Endodermal cell (in vitro differentiated cells): ENCODE measurements around the gene RBM17. TPM values are rescaled to one million over a fixed set of nuclear protein-coding genes. Genes with fewer than 3 reads are reported as not detected.

Experiments
- DNase-seq: peaks from one replicate; pipeline ENCODE4 v3.0.0-alpha.2; 2017
- H3K27ac ChIP-seq: 2 replicates; pipeline ENCODE4 v1.5.1; 2013; ENCODE audit warnings: mild to moderate bottlenecking, low read depth, low read length, moderate library complexity
- H3K27me3 ChIP-seq: 2 replicates; pipeline ENCODE4 v1.6.1; 2013; ENCODE audit warnings: mild to moderate bottlenecking, low read length, moderate library complexity; ENCODE audit not compliant: insufficient read depth, control insufficient read depth, poor library complexity, severe bottlenecking
- H3K36me3 ChIP-seq: 2 replicates; pipeline ENCODE4 v1.7.0; 2013; ENCODE audit warnings: mild to moderate bottlenecking, low read length, moderate library complexity; ENCODE audit not compliant: control insufficient read depth, insufficient read depth
- H3K4me1 ChIP-seq: one replicate; pipeline ENCODE4 v1.7.0; 2013; ENCODE audit warnings: low read length; ENCODE audit not compliant: control insufficient read depth, insufficient read depth
- H3K4me3 ChIP-seq: 2 replicates; pipeline ENCODE4 v1.5.1; 2013; ENCODE audit warnings: mild to moderate bottlenecking, low read length, moderate library complexity
- H3K9ac ChIP-seq: 2 replicates; pipeline ENCODE4 v1.6.1; 2013; ENCODE audit warnings: mild to moderate bottlenecking, low read length, moderate library complexity; ENCODE audit not compliant: poor library complexity, severe bottlenecking; ENCODE audit errors: extremely low read depth
- H3K9me3 ChIP-seq: 2 replicates; pipeline ENCODE4 v1.6.1; 2013; ENCODE audit warnings: mild to moderate bottlenecking, low read length, moderate library complexity; ENCODE audit not compliant: control insufficient read depth
- H3K27ac Mint-ChIP-seq: 2 replicates; pipeline ENCODE4 v1.8.0; 2020; ENCODE audit warnings: mixed read lengths
- H3K27me3 Mint-ChIP-seq: 2 replicates; pipeline ENCODE4 v1.8.0; 2021; ENCODE audit warnings: mild to moderate bottlenecking, mixed read lengths; ENCODE audit not compliant: insufficient read depth
- H3K36me3 Mint-ChIP-seq: 2 replicates; pipeline ENCODE4 v1.8.0; 2020; ENCODE audit warnings: low read depth, mixed read lengths
- H3K4me1 Mint-ChIP-seq: 2 replicates; pipeline ENCODE4 v1.8.0; 2020; ENCODE audit warnings: mixed read lengths
- H3K4me3 Mint-ChIP-seq: 2 replicates; pipeline ENCODE4 v1.8.0; 2020; ENCODE audit warnings: mild to moderate bottlenecking, moderate library complexity, mixed read lengths
- H3K9me3 Mint-ChIP-seq: 2 replicates; pipeline ENCODE4 v1.8.0; 2020; ENCODE audit warnings: mild to moderate bottlenecking, mixed read lengths
- WGBS, 2 experiments: methylation state at CpG; one replicate each; pipeline versions ENCODE4 v1.1.5 to v1.1.7; 2013; ENCODE audit warnings: missing lambda C conversion rate in 2 of 2, mixed read lengths in 1 of 2; ENCODE audit not compliant: insufficient coverage in 1 of 2, insufficient read length in 1 of 2; 5-methylcytosine and 5-hydroxymethylcytosine counted together
- total RNA-seq, 2 donors: library from RNA; stranded (reverse); fragmentation: NEBNext Ultra II Directional in 1 of 2; extraction: Animal tissue kit (Norgen Biotek cat#: 25700) in 1 of 2; gene quantifications; 2 replicates in 1 of 2; 3 replicates in 1 of 2; pipeline ENCODE4 v1.2.1, GENCODE V29; 2021
- TF ChIP-seq, protein P1 (sequence below): fragments of 200-600 bp; sonication (generic); conservative IDR thresholded peaks from 2 replicates; pipeline ENCODE4 v1.5.0; 2021; ENCODE audit warnings: antibody characterized with exemption, mild to moderate bottlenecking

RBM17 gene
- total RNA-seq, 2 donors from 2014 or later = 123 to 139 TPM

- Histone ChIP-seq H3K9ac (no peak overlapping the region), H3K4me3 (no peak overlapping the region), H3K27ac (no peak overlapping the region), H3K9me3 (no peaks in the 10 kb centered on the region), H3K4me1 (peaks cover 6% of the 10 kb centered on the region), H3K36me3 (peaks cover 92% of the 10 kb centered on the region), H3K27me3 (no peaks in the 10 kb centered on the region)
- Mint-ChIP-seq H3K4me3 (no peak overlapping the region), H3K36me3 (peaks cover 70% of the 10 kb centered on the region), H3K9me3 (no peaks in the 10 kb centered on the region), H3K4me1 (peaks cover 28% of the 10 kb centered on the region), H3K27me3 (no peaks in the 10 kb centered on the region), H3K27ac (peak overlapping the region; percentile 64)
- WGBS, 2 experiments = 50 to 51% methylated on average over 1 to 12 of the region's 12 CpGs
- TF ChIP-seq, protein P1, sequence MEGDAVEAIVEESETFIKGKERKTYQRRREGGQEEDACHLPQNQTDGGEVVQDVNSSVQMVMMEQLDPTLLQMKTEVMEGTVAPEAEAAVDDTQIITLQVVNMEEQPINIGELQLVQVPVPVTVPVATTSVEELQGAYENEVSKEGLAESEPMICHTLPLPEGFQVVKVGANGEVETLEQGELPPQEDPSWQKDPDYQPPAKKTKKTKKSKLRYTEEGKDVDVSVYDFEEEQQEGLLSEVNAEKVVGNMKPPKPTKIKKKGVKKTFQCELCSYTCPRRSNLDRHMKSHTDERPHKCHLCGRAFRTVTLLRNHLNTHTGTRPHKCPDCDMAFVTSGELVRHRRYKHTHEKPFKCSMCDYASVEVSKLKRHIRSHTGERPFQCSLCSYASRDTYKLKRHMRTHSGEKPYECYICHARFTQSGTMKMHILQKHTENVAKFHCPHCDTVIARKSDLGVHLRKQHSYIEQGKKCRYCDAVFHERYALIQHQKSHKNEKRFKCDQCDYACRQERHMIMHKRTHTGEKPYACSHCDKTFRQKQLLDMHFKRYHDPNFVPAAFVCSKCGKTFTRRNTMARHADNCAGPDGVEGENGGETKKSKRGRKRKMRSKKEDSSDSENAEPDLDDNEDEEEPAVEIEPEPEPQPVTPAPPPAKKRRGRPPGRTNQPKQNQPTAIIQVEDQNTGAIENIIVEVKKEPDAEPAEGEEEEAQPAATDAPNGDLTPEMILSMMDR = peak; percentile 92
- DNase-seq = peak; percentile 91
These were observed 20.0 kb downstream of the RBM17 start for GRCh38 chr10:6108631-6109443.

GRCh38 chr10:6109444-6109775 is 20.6 kb downstream of the RBM17 start:
- Mint-ChIP-seq H3K27me3 (no peaks in the 10 kb centered on the region), H3K36me3 (peaks cover 75% of the 10 kb centered on the region), H3K27ac (no peak overlapping the region), H3K4me1 (peaks cover 27% of the 10 kb centered on the region), H3K4me3 (no peak overlapping the region), H3K9me3 (no peaks in the 10 kb centered on the region)
- Histone ChIP-seq H3K27me3 (no peaks in the 10 kb centered on the region), H3K27ac (no peak overlapping the region), H3K4me1 (peaks cover 6% of the 10 kb centered on the region), H3K4me3 (no peak overlapping the region), H3K36me3 (peaks cover 92% of the 10 kb centered on the region), H3K9me3 (no peaks in the 10 kb centered on the region), H3K9ac (no peak overlapping the region)
- 91% methylated on average over 5 to 7 of the region's 7 CpGs for WGBS, 2 experiments
- TF ChIP-seq, protein P1 = no peak
- no peak for DNase-seq

- H3K27ac ChIP-seq = no peak overlapping the region
- TF ChIP-seq, protein P1 = no peak
- no peak for DNase-seq
- Mint-ChIP-seq H3K4me3 (no peak overlapping the region), H3K27me3 (no peaks in the 10 kb centered on the region), H3K4me1 (peaks cover 22% of the 10 kb centered on the region), H3K27ac (peak overlapping the region; percentile 26), H3K36me3 (peaks cover 79% of the 10 kb centered on the region), H3K9me3 (no peaks in the 10 kb centered on the region)
- H3K27me3 ChIP-seq = no peaks in the 10 kb centered on the region
- peaks cover 6% of the 10 kb centered on the region for H3K4me1 ChIP-seq
- WGBS, 2 experiments = 94 to 95% methylated on average over 4 to 5 of the region's 5 CpGs
- no peak overlapping the region for H3K9ac ChIP-seq
- peaks cover 92% of the 10 kb centered on the region for H3K36me3 ChIP-seq
- H3K4me3 ChIP-seq = no peak overlapping the region
- no peaks in the 10 kb centered on the region for H3K9me3 ChIP-seq
These were observed 21.3 kb downstream of the RBM17 start for GRCh38 chr10:6110136-6110535.
